Measurements from ENCODE around the gene ABCC11.

ABCC11 gene

GRCh38 chr16:48165961-48166578 lies 81.3 kb downstream of the ABCC11 start:
- no peak for TF ChIP-seq CTCF (IDR thresholded peaks at IDR 0.05; ENCODE audit: low read depth, low read length, missing control alignments)
- H3K4me3 ChIP-seq (replicated peaks; ENCODE audit: low read depth, low read length): no peak overlapping the region
- no peak for DNase-seq (ENCODE audit: extremely low read depth, low read depth)

GRCh38 chr16:48164907-48165715 lies 82.2 kb downstream of the ABCC11 start:
- DNase-seq (ENCODE audit: extremely low read depth, low read depth): peak; percentile 48
- peak; percentile 70 for TF ChIP-seq CTCF (IDR thresholded peaks at IDR 0.05; ENCODE audit: low read depth, low read length, missing control alignments)
- no peak overlapping the region for H3K4me3 ChIP-seq (replicated peaks; ENCODE audit: low read depth, low read length)

GRCh38 chr16:48162839-48163410 lies 84.4 kb downstream of the ABCC11 start:
- H3K4me3 ChIP-seq (replicated peaks; ENCODE audit: low read depth, low read length): no peak overlapping the region
- TF ChIP-seq CTCF (IDR thresholded peaks at IDR 0.05; ENCODE audit: low read depth, low read length, missing control alignments): no peak
- no peak for DNase-seq (ENCODE audit: extremely low read depth, low read depth)

GRCh38 chr16:48161906-48162305 lies 85.4 kb downstream of the ABCC11 start:
- no peak for DNase-seq (ENCODE audit: extremely low read depth, low read depth)
- no peak for TF ChIP-seq CTCF (IDR thresholded peaks at IDR 0.05; ENCODE audit: low read depth, low read length, missing control alignments)

GRCh38 chr16:48160575-48160974 lies 86.8 kb downstream of the ABCC11 start:
- DNase-seq (ENCODE audit: extremely low read depth, low read depth): no peak
- no peak for TF ChIP-seq CTCF (IDR thresholded peaks at IDR 0.05; ENCODE audit: low read depth, low read length, missing control alignments)
- no peak overlapping the region for H3K4me3 ChIP-seq (replicated peaks; ENCODE audit: low read depth, low read length)

More at GRCh38 chr16:48161906-48162305, 85.4 kb downstream of the ABCC11 start:
- no peak overlapping the region for H3K4me3 ChIP-seq (replicated peaks; ENCODE audit: low read depth, low read length)

GRCh38 chr16:48158296-48158695 lies 89.0 kb downstream of the ABCC11 start:
- no peak overlapping the region for H3K4me3 ChIP-seq (replicated peaks; ENCODE audit: low read depth, low read length)
- no peak for TF ChIP-seq CTCF (IDR thresholded peaks at IDR 0.05; ENCODE audit: low read depth, low read length, missing control alignments)
- DNase-seq (ENCODE audit: extremely low read depth, low read depth): no peak

Measured in HFF-Myc (cell line).